DOHH2 (cell line): Measurements from ENCODE around the gene CRYBG2.

ENCODE experiments used
- H3F3A ChIP-seq: fragments of 200-600 bp; sonication (generic), shearing (Covaris generic); 2 replicates; pipeline ENCODE4 v1.6.0; 2016; ENCODE audit warnings: antibody characterized with exemption, mild to moderate bottlenecking; ENCODE audit not compliant: control insufficient read depth, insufficient read depth
- H3K27ac ChIP-seq: fragments of 200-600 bp; sonication (generic); 2 replicates; pipeline ENCODE4 v1.5.1; 2014; ENCODE audit warnings: low read depth, mild to moderate bottlenecking, low read length, moderate library complexity
- H3K27me3 ChIP-seq: fragments of 200-600 bp; sonication (generic); 2 replicates; pipeline ENCODE4 v1.6.1; 2014; ENCODE audit warnings: mild to moderate bottlenecking, low read length, mixed read lengths; ENCODE audit not compliant: control insufficient read depth
- H3K36me3 ChIP-seq: fragments of 200-600 bp; sonication (generic); 2 replicates; pipeline ENCODE4 v1.6.1; 2014; ENCODE audit warnings: mild to moderate bottlenecking, low read length, moderate library complexity, mixed read lengths; ENCODE audit not compliant: control insufficient read depth
- H3K4me1 ChIP-seq: fragments of 200-600 bp; sonication (generic); 2 replicates; pipeline ENCODE4 v1.6.1; 2014; ENCODE audit warnings: mild to moderate bottlenecking, low read length, mixed read lengths; ENCODE audit not compliant: control insufficient read depth
- H3K4me2 ChIP-seq: fragments of 200-600 bp; sonication (generic); 2 replicates; pipeline ENCODE4 v1.6.0; 2014; ENCODE audit warnings: mild to moderate bottlenecking, low read length, moderate library complexity
- H3K4me3 ChIP-seq: fragments of 200-600 bp; sonication (generic); 2 replicates; pipeline ENCODE4 v1.5.1; 2014; ENCODE audit warnings: mild to moderate bottlenecking, low read length, mixed read lengths
- H3K79me2 ChIP-seq: fragments of 200-600 bp; sonication (generic); 2 replicates; pipeline ENCODE4 v1.6.1; 2014; ENCODE audit warnings: mild to moderate bottlenecking, low read length, mixed read lengths; ENCODE audit not compliant: control insufficient read depth
- H3K9me2 ChIP-seq: fragments of 200-600 bp; sonication (generic); replicated peaks from 2 replicates; pipeline ENCODE4 v1.6.1; 2014; ENCODE audit warnings: mild to moderate bottlenecking, low read length, mixed read lengths; ENCODE audit not compliant: control insufficient read depth
- H3K9me3 ChIP-seq: fragments of 200-600 bp; sonication (generic); 2 replicates; pipeline ENCODE4 v1.6.1; 2014; ENCODE audit warnings: antibody characterized with exemption, low read length, mixed read lengths; ENCODE audit not compliant: control insufficient read depth, insufficient read depth
- H4K20me1 ChIP-seq: fragments of 200-600 bp; sonication (generic); 2 replicates; pipeline ENCODE4 v1.6.0; 2014; ENCODE audit warnings: low read depth, mild to moderate bottlenecking, antibody characterized with exemption, low read length, moderate library complexity; ENCODE audit not compliant: control insufficient read depth, insufficient read depth
- EZH2phosphoT487 ChIP-seq: fragments of 200-600 bp; sonication (generic); IDR thresholded peaks from 2 replicates; pipeline ENCODE4 v1.6.1; 2017; ENCODE audit warnings: borderline replicate concordance, mild to moderate bottlenecking, antibody characterized with exemption, low read length, moderate library complexity, mixed read lengths
- TF ChIP-seq, protein P1 (sequence below): fragments of 200-600 bp; sonication (generic); IDR thresholded peaks from one replicate; pipeline ENCODE4 v1.5.1; 2014; ENCODE audit warnings: antibody characterized with exemption, mild to moderate bottlenecking, low read depth, low read length; ENCODE audit not compliant: poor library complexity, severe bottlenecking

The CRYBG2 gene

DNA sequence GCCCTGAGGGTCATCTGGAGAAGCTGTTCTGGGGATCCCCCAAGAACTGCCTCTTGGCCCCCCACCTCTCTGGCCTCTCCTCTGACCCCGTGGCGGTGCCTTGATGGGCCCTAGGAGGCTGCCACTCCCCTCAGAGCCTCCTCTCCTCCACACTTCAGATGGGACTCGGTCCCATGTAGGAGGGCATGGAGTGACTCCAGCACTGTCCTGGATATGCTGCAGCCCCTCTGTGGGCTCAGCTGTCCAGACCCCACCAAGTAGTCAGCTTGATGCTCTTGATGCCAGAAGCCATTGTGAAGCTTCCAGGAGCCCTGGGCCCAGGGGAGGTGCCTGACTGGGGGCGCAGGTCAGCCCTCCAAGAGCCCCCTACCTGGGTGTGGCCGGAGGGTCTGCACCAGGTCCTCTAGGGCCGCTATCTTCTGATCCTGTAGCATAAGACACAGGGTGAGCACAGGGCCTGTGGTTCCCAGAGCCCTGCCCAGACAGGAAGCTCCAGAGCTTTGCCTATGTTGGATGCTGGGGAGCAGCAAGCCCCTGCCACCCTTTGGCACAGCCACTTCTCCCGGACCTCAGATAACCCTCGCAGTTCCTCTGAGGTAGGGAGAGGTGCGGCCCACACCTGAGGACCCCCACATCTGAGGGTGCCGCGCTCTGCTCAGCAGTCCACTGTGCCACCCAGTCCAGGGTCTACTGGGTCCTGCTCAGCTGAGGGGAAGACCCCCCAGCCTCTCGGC lies 56.7 kb downstream of the CRYBG2 start:
- Histone ChIP-seq H3F3A (peaks cover 5% of the 10 kb centered on the region; the same call in 1 of the 2 replicates), H3K27ac (no peak overlapping the region), H4K20me1 (no peaks in the 10 kb centered on the region), H3K36me3 (peaks cover 19% of the 10 kb centered on the region), H3K27me3 (no peaks in the 10 kb centered on the region), H3K4me3 (no peak overlapping the region), H3K9me2 (no peaks in the 10 kb centered on the region), H3K4me1 (peaks cover 38% of the 10 kb centered on the region), H3K79me2 (no peaks in the 10 kb centered on the region; the same call in 1 of the 2 replicates), H3K4me2 (no peak overlapping the region), H3K9me3 (no peaks in the 10 kb centered on the region)
- TF ChIP-seq, protein P1, sequence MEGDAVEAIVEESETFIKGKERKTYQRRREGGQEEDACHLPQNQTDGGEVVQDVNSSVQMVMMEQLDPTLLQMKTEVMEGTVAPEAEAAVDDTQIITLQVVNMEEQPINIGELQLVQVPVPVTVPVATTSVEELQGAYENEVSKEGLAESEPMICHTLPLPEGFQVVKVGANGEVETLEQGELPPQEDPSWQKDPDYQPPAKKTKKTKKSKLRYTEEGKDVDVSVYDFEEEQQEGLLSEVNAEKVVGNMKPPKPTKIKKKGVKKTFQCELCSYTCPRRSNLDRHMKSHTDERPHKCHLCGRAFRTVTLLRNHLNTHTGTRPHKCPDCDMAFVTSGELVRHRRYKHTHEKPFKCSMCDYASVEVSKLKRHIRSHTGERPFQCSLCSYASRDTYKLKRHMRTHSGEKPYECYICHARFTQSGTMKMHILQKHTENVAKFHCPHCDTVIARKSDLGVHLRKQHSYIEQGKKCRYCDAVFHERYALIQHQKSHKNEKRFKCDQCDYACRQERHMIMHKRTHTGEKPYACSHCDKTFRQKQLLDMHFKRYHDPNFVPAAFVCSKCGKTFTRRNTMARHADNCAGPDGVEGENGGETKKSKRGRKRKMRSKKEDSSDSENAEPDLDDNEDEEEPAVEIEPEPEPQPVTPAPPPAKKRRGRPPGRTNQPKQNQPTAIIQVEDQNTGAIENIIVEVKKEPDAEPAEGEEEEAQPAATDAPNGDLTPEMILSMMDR: no peak
- no peak for TF ChIP-seq EZH2phosphoT487

DNA sequence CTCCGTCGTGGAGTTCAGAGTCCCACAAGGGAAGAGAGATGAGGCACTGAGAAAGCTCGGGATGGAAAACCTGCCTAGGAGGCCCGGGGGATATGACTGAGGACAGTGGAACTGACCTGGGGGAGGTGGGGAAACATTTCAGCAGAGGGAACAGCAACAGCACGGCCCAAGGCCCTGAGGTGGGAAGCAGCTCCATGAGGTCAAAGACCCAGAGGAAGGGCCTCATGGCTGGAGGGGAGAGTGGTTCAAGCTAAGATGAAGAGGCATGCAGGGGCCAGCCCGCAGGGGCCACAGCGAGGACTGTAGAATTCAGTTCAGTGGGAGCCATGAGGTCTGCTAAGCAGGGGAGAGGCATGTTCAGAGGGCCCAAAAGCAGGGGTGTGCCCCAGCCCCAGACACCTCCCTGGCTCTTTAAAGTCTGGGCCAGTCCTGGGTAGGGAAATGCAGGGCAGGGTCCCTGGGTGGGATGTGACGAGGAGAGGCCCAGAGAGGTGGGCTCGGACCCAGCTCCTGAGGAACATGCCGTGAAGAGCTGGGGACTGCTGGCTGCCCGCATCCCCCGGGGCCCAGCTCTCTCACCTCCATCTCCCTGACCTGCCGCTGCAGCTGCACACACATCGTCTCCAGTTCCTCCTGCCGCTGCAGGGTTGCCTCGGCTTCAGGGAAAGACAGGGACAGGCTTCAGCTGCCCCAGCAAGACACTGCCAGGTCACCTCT lies 57.4 kb downstream of the CRYBG2 start:
- no peak overlapping the region for H3K27ac ChIP-seq
- TF ChIP-seq EZH2phosphoT487: no peak
- TF ChIP-seq, protein P1: no peak
- H3K36me3 ChIP-seq: peaks cover 24% of the 10 kb centered on the region
- no peak overlapping the region for H3K4me3 ChIP-seq
- H3K4me1 ChIP-seq: peaks cover 45% of the 10 kb centered on the region
- H3K4me2 ChIP-seq: no peak overlapping the region
- H4K20me1 ChIP-seq: no peaks in the 10 kb centered on the region
- H3K27me3 ChIP-seq: no peaks in the 10 kb centered on the region
- no peaks in the 10 kb centered on the region for H3K9me2 ChIP-seq
- H3K79me2 ChIP-seq: no peaks in the 10 kb centered on the region; the same call in 1 of the 2 replicates
- no peaks in the 10 kb centered on the region for H3K9me3 ChIP-seq
- H3F3A ChIP-seq: peaks cover 5% of the 10 kb centered on the region; the same call in 1 of the 2 replicates

DNA sequence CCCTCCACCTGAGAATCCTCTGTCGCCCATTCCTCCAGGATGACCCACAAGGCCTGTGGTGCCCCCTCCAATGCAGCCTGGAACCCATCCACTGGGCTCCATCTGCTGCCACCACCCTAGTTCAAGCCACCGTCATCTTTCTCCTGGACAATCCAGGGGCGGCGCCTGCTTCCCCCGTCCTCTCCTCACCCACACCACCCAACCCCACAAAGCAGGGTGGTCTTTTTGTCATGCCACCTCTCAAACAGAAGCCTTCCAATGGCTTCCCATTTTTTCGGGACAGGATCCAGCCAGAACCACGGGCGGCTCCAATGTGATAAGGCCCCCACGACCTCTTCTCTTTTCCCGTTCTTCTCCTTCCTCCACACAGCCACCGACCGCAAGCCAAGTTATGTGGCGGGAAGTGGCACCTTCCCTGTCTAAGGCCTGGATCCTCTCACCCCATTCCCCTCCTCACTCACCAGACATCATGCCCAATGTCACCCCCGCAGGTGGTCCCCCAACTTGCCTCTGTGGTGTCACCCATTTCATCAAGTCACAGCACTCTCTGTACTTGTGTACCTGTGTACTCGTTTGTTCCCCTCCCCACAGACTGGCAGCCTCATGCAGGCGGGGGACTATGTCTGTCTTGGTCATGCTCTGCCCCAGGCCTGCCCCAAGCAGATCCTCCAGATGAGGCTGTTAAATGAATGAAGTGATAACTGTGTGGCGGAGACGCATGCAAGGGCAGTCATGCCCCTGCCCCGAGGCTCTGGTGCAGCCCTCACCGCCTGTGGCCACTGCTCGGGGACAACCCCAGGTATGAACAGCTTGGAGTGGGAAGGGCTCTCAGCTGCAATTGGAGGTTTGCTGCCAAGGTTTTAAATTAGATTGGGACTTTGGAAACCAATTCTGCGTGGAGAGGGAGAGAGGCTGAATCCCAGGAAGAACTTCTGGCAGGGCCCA lies 58.5 kb downstream of the CRYBG2 start:
- H3K27ac ChIP-seq: no peak overlapping the region
- H3K4me3 ChIP-seq: no peak overlapping the region
- H3K9me2 ChIP-seq: no peaks in the 10 kb centered on the region

More for the DNA sequence above, 58.5 kb downstream of the CRYBG2 start:
- H3K79me2 ChIP-seq: no peaks in the 10 kb centered on the region
- no peak overlapping the region for H3K4me2 ChIP-seq
- TF ChIP-seq, protein P1: no peak
- no peak for TF ChIP-seq EZH2phosphoT487
- H3K4me1 ChIP-seq: peaks cover 51% of the 10 kb centered on the region
- H3F3A ChIP-seq: peaks cover 13% of the 10 kb centered on the region
- no peaks in the 10 kb centered on the region for H3K9me3 ChIP-seq
- no peaks in the 10 kb centered on the region for H3K27me3 ChIP-seq
- no peaks in the 10 kb centered on the region for H4K20me1 ChIP-seq
- peaks cover 23% of the 10 kb centered on the region for H3K36me3 ChIP-seq
